Activated T-helper 2 cell treated with anti-CD3 and anti-CD28 coated beads, Interferon-gamma antibody, Interleukin-2, Interleukin-4, amounts not matched to agents 10 μg/mL and 5 μg/mL and 100 μg/mL, durations not matched to agents 14 hours and 24 hours and 36 hours (primary cell): ENCODE results near the gene NKIRAS2. TPM values are rescaled to one million over a fixed set of nuclear protein-coding genes. Genes with fewer than 3 reads are reported as not detected.

Source experiments
- DNase-seq: peaks from one replicate; pipeline ENCODE4 v3.0.0; 2021; ENCODE audit warnings: low spot score
- H3K27ac Mint-ChIP-seq: one replicate; pipeline ENCODE4 v1.8.0; 2021; ENCODE audit warnings: mixed read lengths
- H3K27me3 Mint-ChIP-seq: one replicate; pipeline ENCODE4 v1.8.0; 2021; ENCODE audit warnings: low read depth, mixed read lengths
- H3K36me3 Mint-ChIP-seq: one replicate; pipeline ENCODE4 v1.8.0; 2021; ENCODE audit warnings: low read depth, mixed read lengths
- H3K4me1 Mint-ChIP-seq: one replicate; pipeline ENCODE4 v1.8.0; 2021; ENCODE audit warnings: low read depth, mixed read lengths
- H3K4me3 Mint-ChIP-seq: one replicate; pipeline ENCODE4 v1.8.0; 2021; ENCODE audit warnings: low read depth, mild to moderate bottlenecking, moderate library complexity, mixed read lengths
- H3K9me3 Mint-ChIP-seq: one replicate; pipeline ENCODE4 v1.8.0; 2021; ENCODE audit warnings: mixed read lengths
- intact Hi-C: fragments of 100-400 bp; cut with micrococcal nuclease; formaldehyde crosslinking; loops from one replicate; pipeline ENCODE4 v1.15.1; 2023
- total RNA-seq: library from RNA; stranded (reverse); gene quantifications from 2 replicates; pipeline ENCODE4 v1.2.3, GENCODE V29; 2022

NKIRAS2 gene
- total RNA-seq, 1 donor from 2014 or later = 25.8 TPM

DNA sequence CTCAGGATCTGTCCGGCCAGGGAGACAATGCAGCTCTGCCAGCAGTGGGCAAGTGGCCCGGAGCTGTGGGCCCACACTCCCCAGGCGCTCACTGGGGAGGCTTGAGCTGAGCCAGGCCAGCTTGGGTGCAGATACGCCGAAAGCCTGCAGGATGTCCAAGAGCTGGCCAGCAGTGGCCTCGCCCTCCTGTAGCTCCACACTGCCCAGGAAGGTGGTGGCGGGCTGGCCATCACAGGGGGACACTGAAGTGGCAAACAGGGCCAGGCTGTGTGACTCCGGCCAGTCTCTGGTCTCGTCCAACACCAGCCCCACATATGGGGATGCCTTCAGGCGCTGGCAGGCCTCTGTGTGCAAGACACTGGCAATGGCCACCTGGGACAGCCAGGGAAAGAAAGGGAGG is 20.9 kb downstream of the NKIRAS2 start:
- Mint-ChIP-seq H3K27me3 (peaks cover under 1% of the 10 kb centered on the region), H3K9me3 (no peaks in the 10 kb centered on the region), H3K36me3 (no peaks in the 10 kb centered on the region), H3K4me1 (no peaks in the 10 kb centered on the region), H3K27ac (no peak overlapping the region), H3K4me3 (no peak overlapping the region)
- DNase-seq = no peak
- intact Hi-C loops = no loop called here

GRCh38 chr17:42041619-42042018 is 21.7 kb downstream of the NKIRAS2 start:
- H3K27ac Mint-ChIP-seq = no peak overlapping the region
- no peak overlapping the region for H3K4me3 Mint-ChIP-seq
- no peaks in the 10 kb centered on the region for H3K36me3 Mint-ChIP-seq
- peaks cover 1% of the 10 kb centered on the region for H3K27me3 Mint-ChIP-seq
- DNase-seq = no peak
- no peaks in the 10 kb centered on the region for H3K4me1 Mint-ChIP-seq
- intact Hi-C loops = no loop called here
- H3K9me3 Mint-ChIP-seq = no peaks in the 10 kb centered on the region

DNA sequence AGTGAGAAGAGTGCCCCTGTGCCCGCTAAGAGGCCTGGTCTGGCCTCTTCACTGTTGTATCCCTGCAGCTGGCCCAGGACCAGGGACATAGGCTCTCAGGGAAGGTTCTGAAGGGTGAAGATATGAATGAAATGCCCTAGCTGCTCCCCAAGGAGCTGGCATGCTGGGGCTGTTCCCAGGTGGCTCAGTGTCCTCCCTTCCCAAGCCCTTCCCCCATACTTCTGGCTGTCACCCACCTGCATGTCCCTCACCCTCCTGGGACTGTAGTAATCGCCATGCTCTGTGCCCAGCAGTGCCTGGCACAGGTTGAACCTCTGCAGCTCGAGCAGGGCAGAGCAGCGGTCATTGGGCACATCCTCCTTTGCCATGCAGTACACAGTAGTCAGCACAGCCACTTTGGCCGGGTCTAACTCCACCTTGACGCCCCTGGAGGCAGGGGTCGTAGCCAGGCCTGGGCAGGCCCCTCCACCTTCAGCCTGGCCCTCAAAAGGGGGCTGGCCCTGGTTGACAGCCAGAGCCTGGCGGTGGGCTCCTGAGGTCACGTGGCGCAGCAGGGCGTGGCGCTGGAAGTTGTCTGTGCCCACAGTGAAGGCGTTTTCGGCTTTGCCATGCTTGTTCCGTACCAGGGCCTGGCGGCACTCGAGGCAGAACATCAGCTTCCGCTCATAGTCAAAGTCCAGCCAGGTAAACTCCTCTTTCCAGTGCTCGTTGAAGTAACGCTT is 22.9 kb downstream of the NKIRAS2 start:
- intact Hi-C loops = no loop called here
- no peaks in the 10 kb centered on the region for H3K4me1 Mint-ChIP-seq
- no peaks in the 10 kb centered on the region for H3K9me3 Mint-ChIP-seq
- H3K27ac Mint-ChIP-seq = no peak overlapping the region
- H3K36me3 Mint-ChIP-seq = no peaks in the 10 kb centered on the region
- H3K27me3 Mint-ChIP-seq = peaks cover 1% of the 10 kb centered on the region
- H3K4me3 Mint-ChIP-seq = no peak overlapping the region
- DNase-seq = no peak

DNA sequence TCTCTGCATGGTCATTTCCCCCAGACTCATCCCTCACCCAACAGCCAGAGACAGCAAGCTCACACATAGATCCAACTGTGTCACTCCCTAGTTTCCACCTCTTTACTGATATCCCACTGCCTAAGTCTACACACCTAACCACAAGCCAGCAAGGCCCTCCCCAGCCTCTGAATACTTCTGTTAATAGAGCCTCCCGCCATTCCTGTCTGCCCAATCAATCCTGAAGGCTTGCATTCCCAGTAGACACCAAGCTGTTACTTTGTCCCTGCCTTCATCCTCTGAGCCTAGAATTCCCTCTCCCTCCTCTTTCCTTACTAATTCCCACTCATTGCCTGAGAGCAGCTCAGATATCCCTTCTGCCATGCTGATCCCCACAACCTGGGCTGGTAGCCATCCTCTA is 25.8 kb downstream of the NKIRAS2 start:
- H3K4me1 Mint-ChIP-seq = peaks cover under 1% of the 10 kb centered on the region
- H3K36me3 Mint-ChIP-seq = no peaks in the 10 kb centered on the region
- no peak overlapping the region for H3K4me3 Mint-ChIP-seq
- DNase-seq = no peak
- peaks cover 22% of the 10 kb centered on the region for H3K27me3 Mint-ChIP-seq
- intact Hi-C loops = no loop called here
- no peaks in the 10 kb centered on the region for H3K9me3 Mint-ChIP-seq
- H3K27ac Mint-ChIP-seq = no peak overlapping the region

DNA sequence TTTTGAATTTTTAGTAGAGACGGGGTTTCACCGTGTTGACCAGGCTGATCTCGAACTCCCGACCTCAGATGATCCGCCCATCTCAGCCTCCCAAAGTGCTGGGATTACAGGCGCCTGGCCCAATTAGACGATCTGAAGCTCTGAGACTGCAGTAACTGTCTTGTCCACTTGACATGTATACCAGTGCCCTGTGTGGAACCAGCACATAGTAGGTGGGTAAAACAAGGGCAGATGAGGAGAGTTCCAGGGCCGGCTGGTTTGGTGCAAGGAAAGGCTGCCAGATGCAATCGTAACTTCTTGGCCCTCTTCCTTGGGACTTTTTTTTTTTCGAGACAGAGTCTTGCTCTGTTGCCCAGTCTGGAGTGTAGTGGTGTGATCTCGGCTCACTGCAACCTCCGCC is 27.5 kb downstream of the NKIRAS2 start:
- H3K27ac Mint-ChIP-seq = no peak overlapping the region
- no peak for DNase-seq

GRCh38 chr17:42049834-42050392 is 30.0 kb downstream of the NKIRAS2 start:
- Mint-ChIP-seq H3K36me3 (no peaks in the 10 kb centered on the region), H3K9me3 (no peaks in the 10 kb centered on the region), H3K4me1 (peaks cover 4% of the 10 kb centered on the region), H3K4me3 (peak overlapping the region; percentile 60), H3K27me3 (peaks cover 58% of the 10 kb centered on the region), H3K27ac (no peak overlapping the region)
- no peak for DNase-seq
- intact Hi-C loops = no loop called here

More for the DNA sequence above, 27.5 kb downstream of the NKIRAS2 start:
- peaks cover 39% of the 10 kb centered on the region for H3K27me3 Mint-ChIP-seq
- H3K9me3 Mint-ChIP-seq = no peaks in the 10 kb centered on the region
- intact Hi-C loops = no loop called here
- H3K4me3 Mint-ChIP-seq = no peak overlapping the region
- H3K4me1 Mint-ChIP-seq = peaks cover 4% of the 10 kb centered on the region
- no peaks in the 10 kb centered on the region for H3K36me3 Mint-ChIP-seq

DNA sequence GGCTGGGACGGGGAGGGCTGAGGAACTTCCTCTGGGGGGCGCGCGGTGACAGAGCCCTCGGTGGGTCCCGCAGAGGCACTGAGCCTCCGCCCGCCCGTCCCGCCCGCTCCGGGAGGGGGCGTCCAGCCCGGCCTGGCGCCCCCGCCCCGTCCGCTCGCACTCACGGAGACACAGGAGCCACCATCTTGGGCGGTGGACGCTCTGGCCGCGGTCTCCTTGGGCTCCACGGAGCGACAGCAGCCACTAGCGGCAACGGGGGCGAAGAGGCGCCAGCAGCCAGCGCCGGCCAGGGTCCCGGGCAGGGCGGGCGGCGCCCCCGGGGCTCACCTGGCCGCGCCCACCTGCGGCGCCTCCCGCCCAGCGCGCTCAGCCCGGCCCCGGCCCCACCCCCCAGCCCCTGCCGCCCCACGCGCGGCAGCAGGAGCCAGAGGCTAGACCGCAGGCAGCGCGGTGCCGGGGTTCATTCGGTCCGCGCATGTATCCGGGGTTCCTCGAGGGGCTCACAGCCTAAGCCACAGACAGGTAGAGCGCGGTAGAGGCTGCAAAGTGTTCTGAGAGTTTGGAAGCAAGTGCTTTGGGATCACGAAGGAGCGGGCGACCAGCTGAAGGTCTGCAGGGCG is 30.6 kb downstream of the NKIRAS2 start, which contains the start of gene C17orf113:
C17orf113 (minus strand) TSS at position 209 of the 620 bp plus-strand sequence. CDS start 7,225 bp downstream, outside the sequence.
- Mint-ChIP-seq H3K27ac (no peak within 1 kb of the TSS), H3K27me3 (peaks cover 60% of the 10 kb centered on the region), H3K36me3 (no peaks in the 10 kb centered on the region), H3K9me3 (no peaks in the 10 kb centered on the region), H3K4me1 (peaks cover 4% of the 10 kb centered on the region), H3K4me3 (peak within 1 kb of the TSS; percentile 63)
- intact Hi-C loops = no loop called here
- no peak for DNase-seq

DNA sequence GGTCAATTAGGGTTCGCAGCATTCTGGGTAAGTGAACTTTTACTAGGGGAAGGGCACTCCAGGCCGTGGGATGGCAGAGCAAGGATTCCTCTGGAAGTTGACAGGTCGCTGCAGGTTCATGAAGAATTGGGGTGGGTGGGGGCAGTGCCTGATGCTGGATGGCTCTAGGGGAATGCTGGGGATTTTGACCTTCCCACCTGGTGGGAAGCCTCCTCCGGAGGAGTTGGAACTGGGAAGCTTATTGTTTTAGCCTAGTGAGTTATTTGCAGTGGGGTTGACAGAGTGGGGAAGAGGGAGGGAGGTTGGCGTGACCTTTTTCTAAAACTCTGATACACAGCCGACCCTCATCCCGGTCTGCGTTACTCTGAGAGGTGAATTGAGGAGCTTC is 31.1 kb downstream of the NKIRAS2 start:
- no peaks in the 10 kb centered on the region for H3K36me3 Mint-ChIP-seq
- H3K27me3 Mint-ChIP-seq = peaks cover 58% of the 10 kb centered on the region
- H3K9me3 Mint-ChIP-seq = no peaks in the 10 kb centered on the region
- DNase-seq = no peak
- intact Hi-C loops = no loop called here
- H3K4me3 Mint-ChIP-seq = peak overlapping the region; percentile 63
- H3K4me1 Mint-ChIP-seq = peaks cover 4% of the 10 kb centered on the region
- no peak overlapping the region for H3K27ac Mint-ChIP-seq

DNA sequence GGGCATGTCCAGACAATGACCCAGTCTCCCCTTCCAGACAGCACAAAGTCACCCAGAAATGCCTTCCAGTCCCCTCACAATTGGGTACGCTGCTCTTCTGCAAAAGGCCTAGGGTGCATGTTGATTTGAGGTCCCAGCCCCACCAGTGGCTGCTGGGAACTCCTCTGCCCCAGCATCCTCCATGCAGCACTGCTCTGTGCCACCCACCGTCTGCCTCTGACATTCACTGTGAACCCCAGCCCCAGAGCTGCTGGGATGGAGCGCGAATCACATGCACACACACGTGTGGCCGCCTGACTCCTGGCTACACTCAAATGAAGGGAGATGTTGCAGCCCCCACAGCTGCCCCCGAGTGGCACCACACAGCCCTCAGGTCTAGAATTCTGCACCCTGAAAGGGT is 31.8 kb downstream of the NKIRAS2 start:
- no peaks in the 10 kb centered on the region for H3K9me3 Mint-ChIP-seq
- H3K4me3 Mint-ChIP-seq = peak overlapping the region; percentile 14
- peaks cover 4% of the 10 kb centered on the region for H3K4me1 Mint-ChIP-seq
- peaks cover 58% of the 10 kb centered on the region for H3K27me3 Mint-ChIP-seq
- intact Hi-C loops = no loop called here
- no peak overlapping the region for H3K27ac Mint-ChIP-seq
- DNase-seq = no peak
- H3K36me3 Mint-ChIP-seq = no peaks in the 10 kb centered on the region

DNA sequence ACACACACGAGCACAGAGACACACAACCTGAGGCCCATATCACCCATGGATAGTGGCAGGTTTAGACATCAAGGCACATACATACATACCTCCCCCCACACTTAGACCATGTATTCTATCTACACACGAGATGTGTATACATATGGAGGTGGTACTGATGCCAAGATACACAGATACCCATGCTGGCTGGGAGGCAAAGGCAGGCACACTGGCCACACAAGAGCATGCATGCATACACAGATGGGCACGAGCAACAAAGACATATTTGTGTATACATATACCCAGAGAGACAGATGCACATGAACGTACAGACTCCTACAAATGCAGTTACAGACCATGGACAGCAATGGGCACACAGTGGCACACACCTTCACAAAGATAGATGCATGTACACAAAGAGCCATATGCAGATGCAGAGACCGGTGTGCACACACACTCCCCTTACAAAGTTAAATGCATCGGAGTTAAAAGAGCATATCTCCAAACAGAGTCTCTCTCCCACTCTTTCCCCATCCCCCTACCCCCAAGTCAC is 32.5 kb downstream of the NKIRAS2 start:
- Mint-ChIP-seq H3K27ac (no peak overlapping the region), H3K4me1 (peaks cover 4% of the 10 kb centered on the region), H3K36me3 (no peaks in the 10 kb centered on the region), H3K9me3 (no peaks in the 10 kb centered on the region), H3K4me3 (no peak overlapping the region), H3K27me3 (peaks cover 58% of the 10 kb centered on the region)
- no peak for DNase-seq
- intact Hi-C loops = no loop called here

- H3K27ac Mint-ChIP-seq = no peak overlapping the region
- H3K4me1 Mint-ChIP-seq = peaks cover 4% of the 10 kb centered on the region
- H3K4me3 Mint-ChIP-seq = no peak overlapping the region
- H3K9me3 Mint-ChIP-seq = no peaks in the 10 kb centered on the region
- DNase-seq = no peak
- peaks cover 51% of the 10 kb centered on the region for H3K27me3 Mint-ChIP-seq
- H3K36me3 Mint-ChIP-seq = no peaks in the 10 kb centered on the region
- intact Hi-C loops = no loop called here
Measured at GRCh38 chr17:42053731-42054500, 34.0 kb downstream of the NKIRAS2 start.

- Mint-ChIP-seq H3K27ac (no peak overlapping the region), H3K9me3 (no peaks in the 10 kb centered on the region), H3K4me3 (no peak overlapping the region), H3K4me1 (peaks cover 4% of the 10 kb centered on the region), H3K36me3 (no peaks in the 10 kb centered on the region), H3K27me3 (peaks cover 40% of the 10 kb centered on the region)
- DNase-seq = no peak
- intact Hi-C loops = no loop called here
Measured at GRCh38 chr17:42055027-42055426, 35.1 kb downstream of the NKIRAS2 start.
